A549 (cell line): ENCODE measurements around the gene RBMY1F. TPM values are rescaled to one million over a fixed set of nuclear protein-coding genes. Genes with fewer than 3 reads are reported as not detected.
"Not testable (repeated sequence)": the region's sequence is repeated elsewhere in the genome, so short reads cannot be mapped to it uniquely, and the experiment has no call there.

Source experiments
- ATAC-seq, 2 experiments: fragments of 200-7000 bp in 1 of 2; fragments of >200 bp in 1 of 2; cut with Nextera tagmentation in 1 of 2; cut with Tn5 transposase in 1 of 2; 3 replicates each; pipeline versions ENCODE4 v1.8.0 to v1.9.1; 2018 to 2020; ENCODE audit warnings: mild to moderate bottlenecking in 1 of 2, moderate library complexity in 1 of 2
- CTCF ChIA-PET: fragments of 300-600 bp; sonication (Branson Sonifier 250); formaldehyde crosslinking; extraction: SDS; loops from one replicate; lab custom pipeline; 2021; ENCODE audit warnings: antibody characterized with exemption, inconsistent platforms; lab: Yijun Ruan, JAX
- POLR2A ChIA-PET: fragments of 350-600 bp; formaldehyde crosslinking; extraction: SDS; loops from one replicate; lab custom pipeline; 2021; ENCODE audit warnings: antibody characterized with exemption, inconsistent platforms; lab: Yijun Ruan, JAX
- DNase-seq, 2 experiments: peaks; one replicate each; pipeline versions ENCODE4 v3.0.0 to v3.0.0-alpha.2; 2011 to 2016; ENCODE audit warnings: low read depth in 1 of 2, low spot score in 1 of 2
- FAIRE-seq: peaks from 2 replicates; lab custom pipeline; 2011; peaks lifted over from hg19 to GRCh38; lab: Jason Lieb, UNC
- H3K27ac ChIP-seq, 2 experiments: fragments of >200 bp; sonication (Bioruptor Twin); formaldehyde crosslinking; 3 replicates each; pipeline ENCODE4 v1.5.1; 2016 to 2017
- H3K4me1 ChIP-seq: fragments of >200 bp; sonication (Bioruptor Twin); formaldehyde crosslinking; 3 replicates; pipeline ENCODE4 v1.6.1; 2016
- H3K4me2 ChIP-seq: fragments of >200 bp; sonication (Bioruptor Twin); formaldehyde crosslinking; 3 replicates; pipeline ENCODE4 v1.6.1; 2016
- H3K4me3 ChIP-seq: fragments of >200 bp; sonication (Bioruptor Twin); formaldehyde crosslinking; 3 replicates; pipeline ENCODE4 v1.5.1; 2016
- H3K9me3 ChIP-seq: fragments of >200 bp; sonication (Bioruptor Twin); formaldehyde crosslinking; 3 replicates; pipeline ENCODE4 v1.6.1; 2016
- WGBS: methylation state at CpG from one replicate; pipeline ENCODE4 v1.1.6; 2017; ENCODE audit errors: missing lambda C conversion rate; 5-methylcytosine and 5-hydroxymethylcytosine counted together
- polyA minus RNA-seq: library from RNA; depleted of rRNA, polyadenylated mRNA; stranded (reverse); fragments of >200 nt; gene quantifications from 2 replicates; pipeline ENCODE4 v1.2.3, GENCODE V29; 2011; rRNA and poly(A)+ RNA removed
- polyA plus RNA-seq, 4 experiments: library from polyadenylated mRNA; depleted of rRNA in 3 of 4; stranded (reverse); fragments of >200 nt; fragmentation: RNase III in 1 of 4; extraction: RNeasy Plus Mini Kit Qiagen cat#74134 plus additional on column Dnase treatment in 1 of 4; gene quantifications; 2 replicates in 3 of 4; 3 replicates in 1 of 4; pipeline ENCODE4 v1.2.3, GENCODE V29; 2011 to 2017

Gene RBMY1F
- polyA plus RNA-seq (2011; rRNA removed), result not detected in 2 replicates
- not detected in 2 replicates for polyA plus RNA-seq (2012; cell fraction: cytosol; rRNA removed)
- not detected in 2 replicates for polyA plus RNA-seq (2012; cell fraction: nucleus; rRNA removed)
- polyA plus RNA-seq (2017; fragmentation: RNase III; extraction: RNeasy Plus Mini Kit Qiagen cat#74134 plus additional on column Dnase treatment), result not detected in 3 replicates
- polyA minus RNA-seq, result not detected in 2 replicates

DNA sequence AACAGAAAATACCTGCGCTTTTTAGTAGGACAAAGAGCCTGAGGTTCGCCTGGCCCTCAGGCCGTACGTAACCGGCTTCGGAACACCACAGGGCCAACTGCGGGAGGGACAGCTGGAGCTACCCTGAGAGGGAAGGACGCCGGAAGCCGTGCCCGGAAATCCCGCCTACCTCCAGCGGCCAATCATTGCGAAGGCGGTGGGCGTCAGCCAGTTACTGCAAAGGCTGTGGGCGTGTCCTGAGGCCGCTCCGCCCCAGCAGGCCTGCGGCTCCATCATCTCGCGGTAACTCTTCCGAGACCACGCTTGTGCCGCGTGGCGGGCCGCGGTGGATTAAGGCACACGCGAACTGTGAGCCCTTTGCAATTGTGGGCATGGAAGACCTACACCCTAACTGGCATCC is at the start of gene RBMY1F:
Gene RBMY1F, minus strand, starts transcription at position 101 of the 400 bp plus-strand sequence. CDS start 1,954 bp downstream, outside the sequence.
- CTCF ChIA-PET, POLR2A ChIA-PET, H3K9me3 ChIP-seq, H3K4me3 ChIP-seq, DNase-seq, H3K4me2 ChIP-seq, ATAC-seq, FAIRE-seq, H3K27ac ChIP-seq, H3K4me1 ChIP-seq: not testable (repeated sequence)
- WGBS, result no CpG with 5 or more reads among the region's 31 CpGs

DNA sequence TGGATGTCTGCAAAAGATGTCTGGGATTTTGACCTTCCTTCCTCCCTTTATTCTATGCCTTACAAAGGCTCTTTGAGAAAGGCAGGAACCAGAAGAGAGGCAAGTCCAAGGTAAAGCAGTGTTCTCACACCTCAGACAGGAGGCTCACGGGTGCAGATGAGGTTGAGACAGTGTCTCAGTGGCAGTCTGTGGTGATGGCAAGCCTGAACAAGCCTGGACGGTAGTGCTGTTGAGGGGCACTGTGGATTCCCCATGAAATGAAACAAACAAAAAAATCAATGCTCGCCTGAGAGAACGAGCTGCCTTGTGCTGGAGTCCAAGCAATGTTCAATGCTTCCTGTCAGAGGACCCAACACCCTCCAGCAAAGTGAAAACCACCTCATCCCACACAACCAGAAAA is 31.6 kb downstream of the RBMY1F start:
- WGBS, result no CpG with 5 or more reads among the region's 4 CpGs
- POLR2A ChIA-PET, H3K4me2 ChIP-seq, H3K4me1 ChIP-seq, ATAC-seq, DNase-seq, CTCF ChIA-PET, H3K27ac ChIP-seq, H3K9me3 ChIP-seq, FAIRE-seq, H3K4me3 ChIP-seq: not testable (repeated sequence)

DNA sequence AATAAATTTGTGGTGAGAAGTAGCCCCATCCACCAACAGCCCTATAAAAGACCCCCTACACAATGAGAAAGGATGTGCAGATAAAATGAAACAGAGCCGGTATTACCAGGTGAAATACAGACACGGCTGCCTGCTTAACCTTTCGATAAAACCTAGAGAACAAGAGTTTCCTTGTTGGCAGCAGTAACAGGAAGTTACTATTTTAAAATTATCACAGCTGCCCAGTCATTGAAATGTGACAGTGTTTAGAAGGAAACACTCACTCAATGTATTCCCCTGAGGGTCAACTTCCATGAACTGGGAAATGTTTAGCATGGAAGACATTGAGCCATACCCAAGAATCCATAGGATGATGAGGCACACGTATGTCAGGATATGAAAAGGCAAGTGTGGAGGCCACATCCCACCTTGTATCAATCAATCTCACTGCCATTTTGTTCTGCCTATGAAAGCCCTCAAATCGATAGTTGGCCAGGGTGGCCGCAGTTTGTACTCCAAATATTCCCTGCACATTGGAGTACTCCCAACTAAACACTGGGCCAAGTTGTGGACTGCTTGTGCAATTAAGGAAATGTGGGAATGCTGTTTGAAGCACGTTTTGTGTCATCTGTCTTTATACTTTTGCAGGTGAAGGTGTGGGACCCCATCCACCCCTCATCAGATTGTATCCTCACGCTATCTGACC is 41.6 kb downstream of the RBMY1F start:
- H3K9me3 ChIP-seq, DNase-seq, CTCF ChIA-PET, H3K4me1 ChIP-seq, FAIRE-seq, POLR2A ChIA-PET, H3K27ac ChIP-seq, H3K4me3 ChIP-seq, ATAC-seq, H3K4me2 ChIP-seq: not testable (repeated sequence)
- WGBS, result no CpG with 5 or more reads among the region's 8 CpGs

DNA sequence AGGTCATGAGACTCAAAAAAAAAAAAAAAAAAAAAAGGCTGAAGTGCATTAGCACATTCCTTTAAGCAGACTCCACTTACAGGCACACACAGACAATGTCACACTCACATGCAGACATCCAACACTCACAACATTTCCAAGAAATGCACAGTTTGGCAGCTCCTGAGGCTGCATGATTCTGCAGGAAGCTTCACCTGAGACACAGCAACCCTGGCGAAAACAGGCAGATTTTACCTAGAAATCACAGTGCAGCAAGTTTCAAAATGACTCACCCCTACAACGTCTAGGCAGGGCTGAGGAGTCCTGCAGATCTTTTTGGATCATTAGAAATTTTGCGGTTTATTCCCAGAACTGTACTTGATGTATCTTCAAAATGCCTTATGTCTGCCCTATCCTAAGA is 48.0 kb downstream of the RBMY1F start:
- H3K4me2 ChIP-seq, ATAC-seq, H3K27ac ChIP-seq, FAIRE-seq, CTCF ChIA-PET, DNase-seq, POLR2A ChIA-PET, H3K4me3 ChIP-seq, H3K4me1 ChIP-seq, H3K9me3 ChIP-seq: not testable (repeated sequence)
- no CpG with 5 or more reads among the region's 3 CpGs for WGBS

DNA sequence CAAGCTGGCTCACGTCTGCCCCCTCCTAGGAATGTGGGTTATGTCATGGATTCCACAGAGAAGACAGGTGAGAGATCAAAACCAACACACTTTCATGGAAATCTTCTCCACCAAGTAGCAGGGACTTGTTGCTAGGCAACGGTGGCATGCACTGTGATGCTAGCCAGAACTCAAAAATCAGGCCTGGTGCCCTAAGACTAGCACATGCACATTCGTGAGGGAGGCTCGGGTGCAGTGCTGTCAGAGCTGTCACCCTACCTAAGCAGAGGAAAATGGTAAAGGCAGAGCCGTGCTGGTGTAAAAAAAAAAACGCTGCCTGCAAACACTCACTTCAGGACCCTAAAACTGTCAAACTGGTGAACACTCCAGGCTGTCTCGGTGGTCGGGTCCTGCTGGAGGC is 52.2 kb downstream of the RBMY1F start:
- POLR2A ChIA-PET, DNase-seq, FAIRE-seq: not testable (repeated sequence)

More for the DNA sequence above, 52.2 kb downstream of the RBMY1F start:
- H3K9me3 ChIP-seq, H3K27ac ChIP-seq, H3K4me1 ChIP-seq, CTCF ChIA-PET, H3K4me2 ChIP-seq, ATAC-seq, H3K4me3 ChIP-seq: not testable (repeated sequence)
- WGBS, result no CpG with 5 or more reads among the region's 8 CpGs

Other genes starting within 250 kb of the RBMY1F start
- gene RBMY1J, start 220.5 kb upstream of the RBMY1F start, polyA plus RNA-seq (2011; rRNA removed), result not detected in 2 replicates
- not detected in 3 replicates for gene RBMY1J, start 220.5 kb upstream of the RBMY1F start, polyA plus RNA-seq (2017; fragmentation: RNase III; extraction: RNeasy Plus Mini Kit Qiagen cat#74134 plus additional on column Dnase treatment)